PFSK-1 (cell line): ENCODE data around the gene NUBPL.

Experiments
- FOXP2 ChIP-seq: optimal IDR thresholded peaks from 2 replicates; pipeline ENCODE3; 2011; ENCODE audit warnings: borderline replicate concordance, control low read depth, inconsistent platforms; ENCODE audit not compliant: insufficient read depth; ENCODE audit errors: extremely low read length, extremely low read depth
- POLR2AphosphoS5 ChIP-seq: IDR thresholded peaks from 2 replicates; pipeline ENCODE4 v1.6.1; 2012; ENCODE audit warnings: low read depth, mild to moderate bottlenecking, control low read depth, low read length, moderate library complexity
- SIN3A ChIP-seq: IDR thresholded peaks from 2 replicates; pipeline ENCODE4 v1.6.1; 2012; ENCODE audit warnings: mild to moderate bottlenecking, low read length, moderate library complexity, borderline replicate concordance; ENCODE audit not compliant: insufficient read depth
- TAF1 ChIP-seq: IDR thresholded peaks from 2 replicates; pipeline ENCODE4 v1.6.1; 2012; ENCODE audit warnings: low read length, control low read depth, borderline replicate concordance; ENCODE audit not compliant: insufficient read depth
- TF ChIP-seq, protein P1 (sequence below), 2 experiments: IDR thresholded peaks; 2 replicates each; pipeline versions ENCODE4 v1.6.1 to v1.8.0; 2011 to 2012; ENCODE audit warnings: low read depth in 2 of 2, low read length in 2 of 2, control low read depth in 1 of 2, inconsistent platforms in 1 of 2, mild to moderate bottlenecking in 1 of 2, moderate library complexity in 1 of 2; ENCODE audit not compliant: insufficient read depth in 1 of 2

DNA sequence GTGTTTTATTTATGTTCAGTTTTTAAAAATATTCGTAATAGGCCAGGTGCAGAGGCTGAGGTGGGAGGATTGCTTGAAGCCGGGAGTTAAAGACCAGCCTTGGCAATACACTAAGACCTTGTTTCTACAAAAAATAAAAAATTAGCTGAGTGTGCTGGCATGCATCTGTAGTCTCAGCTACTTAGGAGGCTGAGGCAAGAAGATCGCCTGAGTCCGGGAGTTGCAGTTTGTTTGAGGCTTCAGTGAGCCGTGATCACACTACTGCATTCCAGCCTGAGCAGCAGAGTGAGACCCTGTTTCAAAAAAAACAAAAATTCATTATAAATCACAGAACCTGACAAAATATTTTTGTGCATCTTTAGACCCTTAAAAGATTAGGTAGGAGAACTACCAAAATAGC lies 275.8 kb downstream of the NUBPL start:
- TF ChIP-seq TAF1 (no peak), POLR2AphosphoS5 (no peak), FOXP2 (no peak), SIN3A (no peak)
- TF ChIP-seq, protein P1, sequence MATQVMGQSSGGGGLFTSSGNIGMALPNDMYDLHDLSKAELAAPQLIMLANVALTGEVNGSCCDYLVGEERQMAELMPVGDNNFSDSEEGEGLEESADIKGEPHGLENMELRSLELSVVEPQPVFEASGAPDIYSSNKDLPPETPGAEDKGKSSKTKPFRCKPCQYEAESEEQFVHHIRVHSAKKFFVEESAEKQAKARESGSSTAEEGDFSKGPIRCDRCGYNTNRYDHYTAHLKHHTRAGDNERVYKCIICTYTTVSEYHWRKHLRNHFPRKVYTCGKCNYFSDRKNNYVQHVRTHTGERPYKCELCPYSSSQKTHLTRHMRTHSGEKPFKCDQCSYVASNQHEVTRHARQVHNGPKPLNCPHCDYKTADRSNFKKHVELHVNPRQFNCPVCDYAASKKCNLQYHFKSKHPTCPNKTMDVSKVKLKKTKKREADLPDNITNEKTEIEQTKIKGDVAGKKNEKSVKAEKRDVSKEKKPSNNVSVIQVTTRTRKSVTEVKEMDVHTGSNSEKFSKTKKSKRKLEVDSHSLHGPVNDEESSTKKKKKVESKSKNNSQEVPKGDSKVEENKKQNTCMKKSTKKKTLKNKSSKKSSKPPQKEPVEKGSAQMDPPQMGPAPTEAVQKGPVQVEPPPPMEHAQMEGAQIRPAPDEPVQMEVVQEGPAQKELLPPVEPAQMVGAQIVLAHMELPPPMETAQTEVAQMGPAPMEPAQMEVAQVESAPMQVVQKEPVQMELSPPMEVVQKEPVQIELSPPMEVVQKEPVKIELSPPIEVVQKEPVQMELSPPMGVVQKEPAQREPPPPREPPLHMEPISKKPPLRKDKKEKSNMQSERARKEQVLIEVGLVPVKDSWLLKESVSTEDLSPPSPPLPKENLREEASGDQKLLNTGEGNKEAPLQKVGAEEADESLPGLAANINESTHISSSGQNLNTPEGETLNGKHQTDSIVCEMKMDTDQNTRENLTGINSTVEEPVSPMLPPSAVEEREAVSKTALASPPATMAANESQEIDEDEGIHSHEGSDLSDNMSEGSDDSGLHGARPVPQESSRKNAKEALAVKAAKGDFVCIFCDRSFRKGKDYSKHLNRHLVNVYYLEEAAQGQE (IDR thresholded peaks at IDR 0.05; ENCODE audit: insufficient read depth in 1 of 2, low read depth in 2 of 2, low read length in 2 of 2), result no peak
